K562 (cell line): Measurements from ENCODE around the gene LACTB. TPM values are rescaled to one million over a fixed set of nuclear protein-coding genes. Genes with fewer than 3 reads are reported as not detected.

Experiments used
- CCNT2 ChIP-seq: IDR thresholded peaks from 2 replicates; pipeline ENCODE4 v1.6.1; 2011; ENCODE audit warnings: borderline replicate concordance, low read depth, mild to moderate bottlenecking, moderate library complexity, mixed read lengths, low read length; ENCODE audit not compliant: insufficient read length; ENCODE audit errors: extremely low read depth
- CREB1 ChIP-seq, 2 experiments: sonication (generic) in 1 of 2; formaldehyde crosslinking in 1 of 2; IDR thresholded peaks; 2 replicates each; pipeline versions ENCODE4 v1.6.1 to v1.8.0; 2012 to 2022; ENCODE audit warnings: inconsistent platforms in 1 of 2, mild to moderate bottlenecking in 1 of 2, missing genetic modification reagents in 1 of 2, moderate library complexity in 1 of 2
- CXXC5 ChIP-seq: fragments of 250-450 bp; sonication (Bioruptor Pico); IDR thresholded peaks from 2 replicates; pipeline ENCODE4 v1.8.0; 2022; ENCODE audit warnings: inconsistent platforms, mild to moderate bottlenecking, moderate library complexity
- ESRRA ChIP-seq: fragments of 450-650 bp; IDR thresholded peaks from 2 replicates; pipeline ENCODE4 v1.6.1; 2014; ENCODE audit warnings: low read depth, mild to moderate bottlenecking, moderate library complexity, borderline replicate concordance
- ETS1 ChIP-seq: conservative IDR thresholded peaks from 2 replicates; pipeline ENCODE4 v1.6.1; 2011; ENCODE audit warnings: low read depth, mild to moderate bottlenecking, low read length; ENCODE audit not compliant: control insufficient read depth
- FOSL1 ChIP-seq: fragments of 200-800 bp; sonication (Bioruptor generic); conservative IDR thresholded peaks from 2 replicates; pipeline ENCODE4 v1.6.1; 2016; ENCODE audit warnings: missing genetic modification characterization, missing compliant biosample characterization
- HDAC1 ChIP-seq, 2 experiments: fragments of 450-650 bp; IDR thresholded peaks; 2 replicates each; pipeline ENCODE4 v1.6.1; 2016 to 2017; ENCODE audit warnings: inconsistent platforms in 1 of 2, mild to moderate bottlenecking in 1 of 2, moderate library complexity in 1 of 2
- HMGN3 ChIP-seq: IDR thresholded peaks from 2 replicates; pipeline ENCODE4 v1.6.1; 2011; ENCODE audit warnings: borderline replicate concordance, low read depth, mild to moderate bottlenecking, mixed read lengths, low read length; ENCODE audit not compliant: insufficient read length; ENCODE audit errors: extremely low read depth
- HNRNPK ChIP-seq: fragments of 200-400 bp; formaldehyde crosslinking; IDR thresholded peaks from one replicate; pipeline ENCODE4 v1.6.1; 2018; ENCODE audit warnings: mild to moderate bottlenecking, low read depth, low read length; ENCODE audit not compliant: poor library complexity, severe bottlenecking
- MNT ChIP-seq, 2 experiments: fragments of 450-650 bp; conservative IDR thresholded peaks; 2 replicates each; pipeline ENCODE4 v1.6.1; 2017; ENCODE audit warnings: mild to moderate bottlenecking in 2 of 2, moderate library complexity in 2 of 2
- MTA1 ChIP-seq: fragments of 450-650 bp; IDR thresholded peaks from 2 replicates; pipeline ENCODE4 v1.6.1; 2017; ENCODE audit warnings: borderline replicate concordance
- MTA3 ChIP-seq: fragments of 450-650 bp; formaldehyde crosslinking; IDR thresholded peaks from 2 replicates; pipeline ENCODE4 v1.6.1; 2017; ENCODE audit warnings: mild to moderate bottlenecking, borderline replicate concordance
- MYNN ChIP-seq, 2 experiments: sonication (generic); formaldehyde crosslinking in 1 of 2; IDR thresholded peaks; 2 replicates each; pipeline versions ENCODE4 v1.5.0 to v1.6.1; 2016 to 2020; ENCODE audit warnings: antibody characterized with exemption in 1 of 2, missing genetic modification reagents in 1 of 2
- NR2C2 ChIP-seq, 2 experiments: fragments of 200-800 bp in 1 of 2; sonication (Bioruptor generic) in 1 of 2; sonication (generic) in 1 of 2; formaldehyde crosslinking in 1 of 2; IDR thresholded peaks; 2 replicates each; pipeline versions ENCODE4 v1.6.1 to v1.8.0; 2016 to 2022; ENCODE audit warnings: mild to moderate bottlenecking in 1 of 2, missing compliant biosample characterization in 1 of 2, missing genetic modification characterization in 1 of 2, missing genetic modification reagents in 1 of 2
- RBBP5 ChIP-seq: fragments of 200-600 bp; sonication (generic); IDR thresholded peaks from 2 replicates; pipeline ENCODE4 v1.6.1; 2012; ENCODE audit warnings: borderline replicate concordance, mild to moderate bottlenecking, low read length, control low read depth, inconsistent platforms; ENCODE audit not compliant: insufficient read depth, poor library complexity, severe bottlenecking
- SIX5 ChIP-seq, 2 experiments: IDR thresholded peaks; 2 replicates each; pipeline ENCODE4 v1.6.1; 2011; ENCODE audit warnings: low read length in 2 of 2, borderline replicate concordance in 1 of 2, low read depth in 1 of 2, mild to moderate bottlenecking in 1 of 2, moderate library complexity in 1 of 2; ENCODE audit not compliant: insufficient read depth in 1 of 2
- SRF ChIP-seq, 2 experiments: fragments of 250-450, 450-650 bp in 1 of 2; sonication (Bioruptor Pico) in 1 of 2; sonication (generic) in 1 of 2; formaldehyde crosslinking; IDR thresholded peaks; 2 replicates each; pipeline versions ENCODE4 v1.5.0 to v1.5.1; 2020 to 2022; ENCODE audit warnings: mild to moderate bottlenecking in 1 of 2, missing genetic modification reagents in 1 of 2
- ZBTB12 ChIP-seq: fragments of 250-450 bp; sonication (Bioruptor Pico); IDR thresholded peaks from 2 replicates; pipeline ENCODE4 v1.4.0; 2020
- ZNF175 ChIP-seq: fragments of 200-800 bp; sonication (Bioruptor generic); IDR thresholded peaks from 2 replicates; pipeline ENCODE4 v1.6.1; 2016; ENCODE audit warnings: low read depth, mild to moderate bottlenecking, missing genetic modification characterization, missing compliant biosample characterization
- ZNF239 ChIP-seq: fragments of 250-450 bp; sonication (Bioruptor Pico); IDR thresholded peaks from 2 replicates; pipeline ENCODE4 v1.4.0; 2020; ENCODE audit warnings: mild to moderate bottlenecking
- polyA plus RNA-seq, 8 experiments: library from polyadenylated mRNA; depleted of rRNA in 4 of 8; stranded (reverse) in 5 of 8; unstranded in 3 of 8; fragments of >200 nt; fragmentation: Nextera tagmentation in 2 of 8; fragmentation: Illumina TruSeq in 1 of 8; extraction: Ambion mirVana in 2 of 8; extraction: Trizol in 1 of 8; gene quantifications; 2 replicates each; pipeline versions ENCODE4 v1.2.1 to v1.2.3, GENCODE V29; 2011 to 2014; ENCODE audit warnings: inconsistent platforms in 1 of 8, missing spikeins in 1 of 8
- total RNA-seq, 7 experiments: library from RNA; depleted of rRNA in 6 of 7; stranded (reverse); fragments of >200 nt in 6 of 7; fragmentation: Illumina TruSeq in 2 of 7; extraction: Trizol in 2 of 7; gene quantifications; 2 replicates each; pipeline versions ENCODE4 v1.2.1 to v1.2.3, GENCODE V29; 2011 to 2021; ENCODE audit warnings: low replicate concordance in 1 of 7

LACTB gene
- total and polyA plus RNA-seq, 9 of the 15 experiments (the other 6 are each of a cell fraction or from before 2014, with no cell fraction given), result 3.1 to 15.5 (median 9.8) TPM

GRCh38 chr15:63188926-63189871, 67.5 kb downstream of the LACTB start, which contains the start of gene RAB8B (continued):
- 0 out of 2 replicates have a peak, but pooled peaks have one; percentile 37 for TF ChIP-seq ZNF175 (CRISPR knock-in tag)
- peak; percentile 26; the same call in 1 of the 2 replicates for TF ChIP-seq FOSL1
- peak in 1 of 2 experiments; percentile 88; a peak in 2 of 4 replicates for TF ChIP-seq SRF (CRISPR knock-in tag; IDR thresholded peaks at IDR 0.05)
- TF ChIP-seq ESRRA, result no peak
- no peak for TF ChIP-seq ZNF239
- TF ChIP-seq CREB1 (IDR thresholded peaks at IDR 0.05), result peak; percentile 96
- TF ChIP-seq CREB1 (CRISPR knock-in tag; IDR thresholded peaks at IDR 0.05), result peak; percentile 97
- peak; percentile 50 for TF ChIP-seq RBBP5
- TF ChIP-seq NR2C2 (CRISPR knock-in tag; IDR thresholded peaks at IDR 0.05), result no peak
- peak; percentile 51; the same call in 1 of the 2 replicates for TF ChIP-seq NR2C2 (tag; IDR thresholded peaks at IDR 0.05)
- peak; percentile 97 for TF ChIP-seq MTA1
- TF ChIP-seq CXXC5 (CRISPR knock-in tag), result peak; percentile 74
- TF ChIP-seq MNT (conservative IDR thresholded peaks at IDR 0.05), result peak; percentile 51 to 80; a peak in 3 of 4 replicates
- TF ChIP-seq CCNT2, result peak; percentile 64
- TF ChIP-seq HDAC1 (IDR thresholded peaks at IDR 0.05), result 0 out of 4 replicates have a peak, but pooled peaks of 1 of the 2 experiments have one; percentile 11
- TF ChIP-seq ZBTB12 (CRISPR knock-in tag), result peak; percentile 95
- TF ChIP-seq HNRNPK, result no peak
- peak; percentile 97 for TF ChIP-seq ETS1
- peak; percentile 24; the same call in 1 of the 2 replicates for TF ChIP-seq MTA3
- TF ChIP-seq MYNN (IDR thresholded peaks at IDR 0.05), result no peak
- no peak for TF ChIP-seq MYNN (CRISPR knock-in tag; IDR thresholded peaks at IDR 0.05)
- peak; percentile 81 for TF ChIP-seq HMGN3
- peak; percentile 89 to 96 for TF ChIP-seq SIX5 (IDR thresholded peaks at IDR 0.05; ENCODE audit: borderline replicate concordance in 1 of 2, insufficient read depth in 1 of 2, low read depth in 1 of 2, low read length in 2 of 2)
